ENCODE measurements around the gene DIS3L2.

The DIS3L2 gene

DNA sequence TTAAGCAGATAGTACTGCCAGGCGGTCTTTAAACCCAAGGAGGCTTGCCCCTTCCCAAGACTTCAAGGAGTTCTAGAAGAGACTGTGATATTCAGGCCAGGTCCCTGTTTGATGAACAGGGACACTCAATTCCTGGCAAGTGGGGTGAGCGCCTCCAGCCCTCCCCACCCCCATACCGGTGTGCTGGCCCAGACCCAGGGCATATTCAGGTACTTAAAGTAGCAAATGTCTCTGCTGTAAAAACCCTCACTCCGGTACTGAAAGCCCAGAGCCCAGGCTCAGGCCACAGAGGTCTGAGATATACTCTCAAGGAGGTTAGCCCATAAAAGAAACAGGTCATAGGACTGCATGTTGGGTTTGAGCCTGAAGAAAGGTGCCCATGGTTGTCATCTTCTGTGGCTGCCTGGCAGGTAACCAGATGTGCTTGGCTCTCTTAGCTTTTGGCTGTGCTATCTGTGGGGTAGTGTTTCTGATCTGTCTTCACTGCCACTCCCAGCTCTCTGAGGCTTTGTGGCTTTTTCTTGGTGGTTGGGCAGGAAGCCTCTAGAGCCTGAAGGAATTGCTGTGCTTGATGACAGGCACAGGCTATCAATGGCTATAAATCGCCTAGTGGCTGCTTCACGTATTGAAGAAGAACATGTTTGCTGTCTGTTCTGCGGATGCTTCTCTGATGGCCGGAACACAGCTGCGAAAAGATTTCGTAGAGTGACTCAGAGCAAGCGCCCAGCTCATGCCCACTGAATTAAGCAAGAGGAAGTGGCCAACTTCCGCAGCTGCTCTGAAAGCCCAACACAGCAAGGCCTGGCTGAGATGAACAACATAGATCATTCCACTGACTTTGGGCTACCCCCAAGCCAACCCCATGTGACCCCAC, 353.8 kb downstream of the DIS3L2 start:
- no peak overlapping the region for H3K14ac ChIP-seq (ENCODE audit: low read length)
- no peak overlapping the region for H2AK5ac ChIP-seq (ENCODE audit: low read depth, low read length)
- no peak overlapping the region for H3K9ac ChIP-seq (ENCODE audit: low read depth, low read length, poor library complexity)
- H3K9me3 ChIP-seq (replicated peaks in 1 of 2; ENCODE audit: control insufficient read depth in 2 of 2, insufficient read depth in 1 of 2, low read depth in 1 of 2, low read length in 2 of 2) = peaks cover 0 to 15% of the 10 kb centered on the region in 2 donors
- no peak overlapping the region for H2BK120ac ChIP-seq (ENCODE audit: low read depth, low read length)
- H3K4me3 ChIP-seq (ENCODE audit: low read length in 2 of 2) = no peak overlapping the region
- no peaks in the 10 kb centered on the region for H3K79me1 ChIP-seq (ENCODE audit: low read depth, low read length)
- H4K91ac ChIP-seq (ENCODE audit: low read depth, low read length, poor library complexity) = no peak overlapping the region
- no peaks in the 10 kb centered on the region for H3K36me3 ChIP-seq (replicated peaks in 1 of 2; ENCODE audit: control insufficient read depth in 2 of 2, insufficient read depth in 2 of 2, low read length in 2 of 2)
- no peak overlapping the region for H2BK5ac ChIP-seq (ENCODE audit: low read length)
- no peak overlapping the region for H2BK12ac ChIP-seq (ENCODE audit: low read length)
- H3K27me3 ChIP-seq (ENCODE audit: control insufficient read depth in 3 of 3, insufficient read depth in 3 of 3, low read depth in 1 of 3, low read length in 3 of 3) = no peaks in the 10 kb centered on the region
- H3K27ac ChIP-seq (replicated peaks; ENCODE audit: low read length) = no peak overlapping the region
- no peak overlapping the region for H2BK15ac ChIP-seq (ENCODE audit: low read length)
- no peak for DNase-seq (ENCODE audit: low spot score)
- H3K18ac ChIP-seq (ENCODE audit: low read length) = no peak overlapping the region
- H3K4me2 ChIP-seq (ENCODE audit: insufficient read depth, low read length, poor library complexity, severe bottlenecking) = no peak overlapping the region
- H3K23ac ChIP-seq (ENCODE audit: low read depth, low read length, poor library complexity) = no peak overlapping the region
- no peak overlapping the region for H3K4ac ChIP-seq (ENCODE audit: low read length)
- no peak overlapping the region for H2AFZ ChIP-seq (ENCODE audit: low read length)
- WGBS, 2 donors (ENCODE audit: extremely low coverage in 2 of 2, insufficient read length in 2 of 2, insufficient replicate concordance in 1 of 2) = no CpG with 5 or more reads among the region's 12 CpGs
- peaks cover 0 to 2% of the 10 kb centered on the region in 2 donors for H3K4me1 ChIP-seq (ENCODE audit: control insufficient read depth in 2 of 2, insufficient read depth in 1 of 2, low read depth in 1 of 2, low read length in 2 of 2)
- no peak overlapping the region for H4K8ac ChIP-seq (ENCODE audit: low read depth, low read length)

DNA sequence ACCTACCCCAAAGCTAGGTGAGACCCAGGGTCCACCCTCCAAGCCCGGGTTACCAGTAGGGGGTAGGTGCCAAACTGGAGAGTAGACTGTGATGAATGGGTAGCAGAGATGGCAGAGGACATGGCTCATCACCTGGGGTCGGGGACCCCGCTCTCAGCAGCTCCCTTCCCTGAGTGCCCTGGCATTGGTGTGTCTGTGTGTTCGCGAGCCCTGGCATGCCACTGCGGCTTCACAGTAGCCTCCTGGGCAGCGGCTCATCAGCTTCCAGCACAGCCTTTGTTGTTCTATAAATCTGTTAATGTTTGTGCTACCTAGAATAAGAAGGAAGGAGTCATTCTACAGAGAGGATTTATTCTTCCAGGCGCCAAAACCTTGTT, 354.4 kb downstream of the DIS3L2 start:
- Histone ChIP-seq H3K4ac (ENCODE audit: low read length) (no peak overlapping the region), H3K27ac (replicated peaks; ENCODE audit: low read length) (no peak overlapping the region), H2BK120ac (ENCODE audit: low read depth, low read length) (no peak overlapping the region), H3K9ac (ENCODE audit: low read depth, low read length, poor library complexity) (no peak overlapping the region), H3K4me2 (ENCODE audit: insufficient read depth, low read length, poor library complexity, severe bottlenecking) (no peak overlapping the region), H3K4me3 (ENCODE audit: low read length in 2 of 2) (no peak overlapping the region), H2AFZ (ENCODE audit: low read length) (no peak overlapping the region), H2AK5ac (ENCODE audit: low read depth, low read length) (no peak overlapping the region), H3K79me1 (ENCODE audit: low read depth, low read length) (no peaks in the 10 kb centered on the region), H3K14ac (ENCODE audit: low read length) (no peak overlapping the region), H2BK12ac (ENCODE audit: low read length) (no peak overlapping the region), H3K36me3 (replicated peaks in 1 of 2; ENCODE audit: control insufficient read depth in 2 of 2, insufficient read depth in 2 of 2, low read length in 2 of 2) (no peaks in the 10 kb centered on the region), H3K18ac (ENCODE audit: low read length) (no peak overlapping the region), H3K23ac (ENCODE audit: low read depth, low read length, poor library complexity) (no peak overlapping the region), H2BK15ac (ENCODE audit: low read length) (no peak overlapping the region), H3K4me1 (ENCODE audit: control insufficient read depth in 2 of 2, insufficient read depth in 1 of 2, low read depth in 1 of 2, low read length in 2 of 2) (peaks cover 0 to 2% of the 10 kb centered on the region in 2 donors), H4K8ac (ENCODE audit: low read depth, low read length) (no peak overlapping the region), H4K91ac (ENCODE audit: low read depth, low read length, poor library complexity) (no peak overlapping the region), H3K9me3 (replicated peaks in 1 of 2; ENCODE audit: control insufficient read depth in 2 of 2, insufficient read depth in 1 of 2, low read depth in 1 of 2, low read length in 2 of 2) (peaks cover 0 to 15% of the 10 kb centered on the region in 2 donors), H3K27me3 (ENCODE audit: control insufficient read depth in 3 of 3, insufficient read depth in 3 of 3, low read depth in 1 of 3, low read length in 3 of 3) (no peaks in the 10 kb centered on the region), H2BK5ac (ENCODE audit: low read length) (no peak overlapping the region)
- no CpG with 5 or more reads among the region's 8 CpGs for WGBS, 2 donors (ENCODE audit: extremely low coverage in 2 of 2, insufficient read length in 2 of 2, insufficient replicate concordance in 1 of 2)
- DNase-seq (ENCODE audit: low spot score) = no peak

DNA sequence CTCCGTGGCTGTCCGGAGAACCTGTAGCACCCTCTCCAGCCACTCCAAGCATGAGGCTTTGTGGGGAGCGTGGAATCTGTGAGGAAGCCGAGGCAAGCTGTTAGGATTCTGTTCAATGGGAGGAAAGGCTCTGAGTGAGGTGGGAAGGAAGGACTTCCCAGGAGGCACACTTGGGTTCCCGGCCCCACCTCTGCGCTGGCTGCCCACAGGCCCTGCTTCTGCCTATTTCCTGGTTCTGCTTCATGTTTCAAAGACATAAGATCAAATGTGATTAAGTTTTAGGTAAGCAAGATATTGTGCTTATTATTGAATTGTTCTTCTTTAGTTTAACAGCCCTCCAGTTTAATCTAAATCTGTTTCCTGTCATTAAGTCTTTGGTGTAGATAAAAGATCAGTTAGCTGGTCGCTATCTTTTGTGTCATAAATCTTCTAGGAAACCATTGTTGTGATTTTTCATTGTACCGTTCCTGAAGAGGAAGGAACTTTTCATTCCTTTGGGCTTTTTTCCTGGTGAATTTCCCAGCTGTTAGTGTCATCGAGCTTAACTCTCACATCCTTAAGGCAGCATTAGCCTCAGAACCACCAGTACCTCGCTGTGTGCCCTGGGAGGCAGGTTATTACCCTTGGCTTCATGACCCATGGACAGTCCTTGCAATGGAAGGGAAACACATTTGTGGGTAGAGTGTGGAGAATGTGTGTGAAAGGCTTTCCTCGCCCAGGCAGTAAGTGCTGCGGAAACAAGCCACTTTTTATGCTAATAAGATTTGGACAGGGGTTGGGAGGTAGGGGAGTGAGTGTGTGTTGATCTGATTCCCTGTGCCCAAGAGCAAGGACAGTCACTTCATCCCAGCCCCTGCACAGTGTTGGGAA, 355.2 kb downstream of the DIS3L2 start:
- Histone ChIP-seq H2BK15ac (ENCODE audit: low read length) (no peak overlapping the region), H2BK120ac (ENCODE audit: low read depth, low read length) (no peak overlapping the region), H3K23ac (ENCODE audit: low read depth, low read length, poor library complexity) (no peak overlapping the region), H3K36me3 (replicated peaks in 1 of 2; ENCODE audit: control insufficient read depth in 2 of 2, insufficient read depth in 2 of 2, low read length in 2 of 2) (no peaks in the 10 kb centered on the region), H2BK12ac (ENCODE audit: low read length) (no peak overlapping the region), H2AK5ac (ENCODE audit: low read depth, low read length) (no peak overlapping the region), H4K8ac (ENCODE audit: low read depth, low read length) (no peak overlapping the region), H3K27me3 (ENCODE audit: control insufficient read depth in 3 of 3, insufficient read depth in 3 of 3, low read depth in 1 of 3, low read length in 3 of 3) (no peaks in the 10 kb centered on the region), H4K91ac (ENCODE audit: low read depth, low read length, poor library complexity) (no peak overlapping the region), H3K4me1 (ENCODE audit: control insufficient read depth in 2 of 2, insufficient read depth in 1 of 2, low read depth in 1 of 2, low read length in 2 of 2) (peaks cover 0 to 2% of the 10 kb centered on the region in 2 donors), H2AFZ (ENCODE audit: low read length) (no peak overlapping the region), H3K4me2 (ENCODE audit: insufficient read depth, low read length, poor library complexity, severe bottlenecking) (no peak overlapping the region), H3K4me3 (ENCODE audit: low read length in 2 of 2) (no peak overlapping the region), H3K9ac (ENCODE audit: low read depth, low read length, poor library complexity) (no peak overlapping the region), H3K4ac (ENCODE audit: low read length) (no peak overlapping the region), H3K27ac (replicated peaks; ENCODE audit: low read length) (no peak overlapping the region), H3K14ac (ENCODE audit: low read length) (no peak overlapping the region), H3K79me1 (ENCODE audit: low read depth, low read length) (no peaks in the 10 kb centered on the region), H3K18ac (ENCODE audit: low read length) (no peak overlapping the region), H2BK5ac (ENCODE audit: low read length) (no peak overlapping the region), H3K9me3 (replicated peaks in 1 of 2; ENCODE audit: control insufficient read depth in 2 of 2, insufficient read depth in 1 of 2, low read depth in 1 of 2, low read length in 2 of 2) (peaks cover 0 to 15% of the 10 kb centered on the region in 2 donors)
- no peak for DNase-seq (ENCODE audit: low spot score)
- no CpG with 5 or more reads among the region's 12 CpGs for WGBS, 2 donors (ENCODE audit: extremely low coverage in 2 of 2, insufficient read length in 2 of 2, insufficient replicate concordance in 1 of 2)
